PFSK-1 (cell line): Measurements from ENCODE around the gene PPP2R2D.

ENCODE experiments used
- FOXP2 ChIP-seq: optimal IDR thresholded peaks from 2 replicates; pipeline ENCODE3; 2011; ENCODE audit warnings: borderline replicate concordance, control low read depth, inconsistent platforms; ENCODE audit not compliant: insufficient read depth; ENCODE audit errors: extremely low read length, extremely low read depth
- POLR2AphosphoS5 ChIP-seq: IDR thresholded peaks from 2 replicates; pipeline ENCODE4 v1.6.1; 2012; ENCODE audit warnings: low read depth, mild to moderate bottlenecking, control low read depth, low read length, moderate library complexity
- SIN3A ChIP-seq: IDR thresholded peaks from 2 replicates; pipeline ENCODE4 v1.6.1; 2012; ENCODE audit warnings: mild to moderate bottlenecking, low read length, moderate library complexity, borderline replicate concordance; ENCODE audit not compliant: insufficient read depth
- TAF1 ChIP-seq: IDR thresholded peaks from 2 replicates; pipeline ENCODE4 v1.6.1; 2012; ENCODE audit warnings: low read length, control low read depth, borderline replicate concordance; ENCODE audit not compliant: insufficient read depth
- TF ChIP-seq, protein P1 (sequence below), 2 experiments: IDR thresholded peaks; 2 replicates each; pipeline versions ENCODE4 v1.6.1 to v1.8.0; 2011 to 2012; ENCODE audit warnings: low read depth in 2 of 2, low read length in 2 of 2, control low read depth in 1 of 2, inconsistent platforms in 1 of 2, mild to moderate bottlenecking in 1 of 2, moderate library complexity in 1 of 2; ENCODE audit not compliant: insufficient read depth in 1 of 2

GRCh38 chr10:131866673-131867072 lies 34.1 kb upstream of the PPP2R2D start:
- TF ChIP-seq, protein P1, sequence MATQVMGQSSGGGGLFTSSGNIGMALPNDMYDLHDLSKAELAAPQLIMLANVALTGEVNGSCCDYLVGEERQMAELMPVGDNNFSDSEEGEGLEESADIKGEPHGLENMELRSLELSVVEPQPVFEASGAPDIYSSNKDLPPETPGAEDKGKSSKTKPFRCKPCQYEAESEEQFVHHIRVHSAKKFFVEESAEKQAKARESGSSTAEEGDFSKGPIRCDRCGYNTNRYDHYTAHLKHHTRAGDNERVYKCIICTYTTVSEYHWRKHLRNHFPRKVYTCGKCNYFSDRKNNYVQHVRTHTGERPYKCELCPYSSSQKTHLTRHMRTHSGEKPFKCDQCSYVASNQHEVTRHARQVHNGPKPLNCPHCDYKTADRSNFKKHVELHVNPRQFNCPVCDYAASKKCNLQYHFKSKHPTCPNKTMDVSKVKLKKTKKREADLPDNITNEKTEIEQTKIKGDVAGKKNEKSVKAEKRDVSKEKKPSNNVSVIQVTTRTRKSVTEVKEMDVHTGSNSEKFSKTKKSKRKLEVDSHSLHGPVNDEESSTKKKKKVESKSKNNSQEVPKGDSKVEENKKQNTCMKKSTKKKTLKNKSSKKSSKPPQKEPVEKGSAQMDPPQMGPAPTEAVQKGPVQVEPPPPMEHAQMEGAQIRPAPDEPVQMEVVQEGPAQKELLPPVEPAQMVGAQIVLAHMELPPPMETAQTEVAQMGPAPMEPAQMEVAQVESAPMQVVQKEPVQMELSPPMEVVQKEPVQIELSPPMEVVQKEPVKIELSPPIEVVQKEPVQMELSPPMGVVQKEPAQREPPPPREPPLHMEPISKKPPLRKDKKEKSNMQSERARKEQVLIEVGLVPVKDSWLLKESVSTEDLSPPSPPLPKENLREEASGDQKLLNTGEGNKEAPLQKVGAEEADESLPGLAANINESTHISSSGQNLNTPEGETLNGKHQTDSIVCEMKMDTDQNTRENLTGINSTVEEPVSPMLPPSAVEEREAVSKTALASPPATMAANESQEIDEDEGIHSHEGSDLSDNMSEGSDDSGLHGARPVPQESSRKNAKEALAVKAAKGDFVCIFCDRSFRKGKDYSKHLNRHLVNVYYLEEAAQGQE (IDR thresholded peaks at IDR 0.05; ENCODE audit: insufficient read depth in 1 of 2, low read depth in 2 of 2, low read length in 2 of 2): no peak
- TF ChIP-seq SIN3A: no peak
- TF ChIP-seq POLR2AphosphoS5: no peak
- no peak for TF ChIP-seq FOXP2
- no peak for TF ChIP-seq TAF1
